Adipose tissue (tissue), 3 donors: Measurements from ENCODE around the gene ABCB6. TPM values are rescaled to one million over a fixed set of nuclear protein-coding genes. Genes with fewer than 3 reads are reported as not detected.
A peak's percentile ranks its signal among the peaks of the same experiment; 100 is the strongest.
"Not testable (repeated sequence)": the region's sequence is repeated elsewhere in the genome, so short reads cannot be mapped to it uniquely, and the experiment has no call there.

Experiments used
- H3K27ac ChIP-seq: one replicate; pipeline ENCODE4 v1.5.1; 2013; ENCODE audit warnings: low read depth, low read length
- WGBS, 3 donors: extraction: QIAGEN DNeasy Blood & Tissue Kit; methylation state at CpG; one replicate each; pipeline ENCODE4 v1.1.7; 2013; 5-methylcytosine and 5-hydroxymethylcytosine counted together
- polyA plus RNA-seq, 3 donors: library from polyadenylated mRNA; stranded (reverse); fragments of 200-250 nt; gene quantifications; one replicate each; pipeline ENCODE4 v1.2.3, GENCODE V29; 2013
- donor health status: healthy with polysubstance abuse.
- donor health status: Bipolar disorder and iron deficiency.
- donor health status: healthy.

Gene ABCB6
- polyA plus RNA-seq, 3 donors, result 15.3 to 43.3 (median 28.1) TPM

DNA sequence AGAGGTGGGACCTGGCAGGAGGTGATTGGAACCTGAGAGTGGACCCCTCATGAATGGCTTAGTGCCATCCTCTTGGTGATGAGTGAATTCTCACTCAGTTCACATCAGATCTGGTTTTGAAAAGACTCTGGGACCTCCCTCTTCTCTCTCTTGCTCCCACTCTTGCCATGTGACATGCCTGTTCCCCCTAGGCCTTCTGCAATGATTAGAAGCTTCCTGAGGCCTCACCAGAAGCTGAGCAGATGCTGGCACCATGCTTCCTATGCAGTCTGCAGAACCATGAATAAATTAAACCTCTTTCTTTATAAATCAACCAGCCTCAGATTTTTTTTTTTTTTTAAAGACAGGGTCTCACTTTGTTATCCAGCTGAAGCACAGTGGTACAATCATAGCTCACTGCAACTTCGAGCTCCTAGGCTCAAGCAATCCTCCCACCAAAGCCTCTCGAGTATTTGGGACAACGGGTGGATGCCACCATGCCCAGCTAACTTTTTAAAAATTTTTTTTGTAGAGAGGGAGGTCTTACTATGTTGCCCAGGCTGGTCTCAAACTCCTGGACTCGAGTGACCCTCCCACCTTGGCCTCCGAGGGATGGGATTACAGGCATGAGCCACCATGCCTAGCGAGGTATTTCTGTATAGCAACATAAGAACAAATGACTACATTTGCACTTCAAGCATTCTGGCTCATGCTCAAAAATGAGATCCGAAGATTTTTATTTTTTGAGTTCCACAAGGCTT lies 14.2 kb downstream of the ABCB6 start:
- 88 to 93% (median 92%) methylated on average over 7 of the region's 7 CpGs for WGBS, 3 donors
- H3K27ac ChIP-seq, result no peak overlapping the region

DNA sequence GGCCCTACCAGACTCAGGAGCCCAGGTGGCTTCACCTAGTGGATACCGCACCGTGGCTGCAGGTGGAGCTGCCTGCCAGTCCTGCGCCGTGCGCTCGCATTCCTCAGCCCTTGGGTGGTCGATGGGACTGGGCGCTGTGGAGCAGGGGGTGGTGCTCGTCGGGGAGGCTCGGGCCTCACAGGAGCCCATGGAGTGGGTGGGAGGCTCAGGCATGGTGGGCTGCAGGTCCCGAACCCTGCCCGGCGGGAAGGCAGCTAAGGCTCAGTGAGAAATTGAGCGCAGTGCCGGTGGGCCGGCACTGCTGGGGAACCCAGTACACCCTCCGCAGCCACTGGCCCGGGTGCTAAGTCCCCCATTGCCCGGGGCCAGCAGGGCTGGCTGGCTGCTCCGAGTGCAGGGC lies 17.4 kb downstream of the ABCB6 start:
- not testable (repeated sequence) for H3K27ac ChIP-seq
- 76 to 93% (median 90%) methylated on average over 12 to 21 of the region's 21 CpGs for WGBS, 3 donors

DNA sequence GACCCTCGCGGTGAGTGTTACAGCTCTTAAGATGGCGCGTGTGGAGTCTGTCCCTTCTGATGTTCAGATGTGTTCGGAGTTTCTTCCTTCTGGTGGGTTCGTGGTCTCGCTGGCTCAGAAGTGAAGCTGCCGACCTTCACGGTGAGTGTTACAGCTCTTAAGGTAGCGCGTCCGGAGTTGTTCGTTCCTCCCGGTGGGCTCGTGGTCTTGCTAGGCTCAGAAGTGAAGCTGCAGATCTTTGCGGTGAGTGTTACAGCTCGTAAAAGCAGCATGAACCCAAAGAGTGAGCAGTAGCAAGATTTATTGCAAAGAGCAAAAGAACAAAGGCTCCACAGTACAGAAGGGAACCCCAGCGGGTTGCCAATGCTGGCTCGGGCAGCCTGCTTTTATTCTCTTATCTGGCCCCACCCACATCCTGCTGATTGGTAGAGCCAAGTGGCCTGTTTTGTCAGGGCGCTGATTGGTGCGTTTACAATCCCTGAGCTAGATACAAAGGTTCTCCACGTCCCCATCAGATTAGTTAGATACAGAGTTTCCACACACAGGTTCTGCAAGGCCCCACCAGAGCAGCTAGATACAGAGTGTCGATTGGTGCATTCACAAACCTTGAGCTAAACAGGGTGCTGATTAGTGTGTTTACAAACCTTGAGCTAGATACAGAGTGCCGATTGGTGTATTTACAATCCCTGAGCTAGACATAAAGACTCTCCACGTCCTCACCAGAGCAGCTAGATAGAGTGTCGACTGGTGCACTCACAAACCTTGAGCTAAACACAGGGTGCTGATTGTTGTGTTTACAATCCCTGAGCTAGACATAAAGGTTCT lies 18.0 kb downstream of the ABCB6 start:
- not testable (repeated sequence) for H3K27ac ChIP-seq
- 70 to 82% (median 76%) methylated on average over 24 to 25 of the region's 26 CpGs for WGBS, 3 donors

DNA sequence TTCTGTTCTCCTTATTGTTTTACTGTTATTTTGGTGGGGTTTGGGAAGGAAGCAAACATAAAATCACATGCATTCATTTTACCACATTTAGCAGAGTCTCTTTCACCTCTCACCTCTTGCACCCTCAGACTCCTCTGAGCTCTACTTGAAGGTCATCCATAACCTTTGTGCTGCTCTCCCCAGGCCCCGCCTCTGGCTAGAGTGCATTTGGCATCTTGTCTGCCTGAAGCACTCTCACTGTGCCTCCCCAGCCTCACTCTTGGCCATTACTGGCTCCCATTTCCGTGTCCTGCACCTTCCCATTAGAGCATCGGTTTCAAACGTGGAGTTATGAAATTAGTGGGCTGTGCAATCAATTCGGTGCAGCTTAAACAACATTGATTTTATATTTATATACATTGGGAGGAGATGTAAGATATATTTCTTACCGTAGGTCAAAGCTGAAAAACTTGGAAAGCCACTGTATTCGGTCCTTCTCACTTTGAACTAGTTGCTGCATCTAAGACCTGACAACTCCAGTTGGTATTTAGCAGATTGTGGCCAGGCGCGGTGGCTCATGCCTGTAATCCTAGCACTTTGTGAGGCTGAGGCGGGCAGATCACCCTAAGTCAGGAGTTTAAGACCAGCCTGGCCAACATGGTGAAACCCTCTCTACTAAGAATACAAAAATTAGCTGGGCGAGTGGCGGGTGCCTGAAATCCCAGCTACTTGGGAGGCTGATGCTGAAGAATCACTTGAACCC lies 19.1 kb downstream of the ABCB6 start:
- no peak overlapping the region for H3K27ac ChIP-seq
- WGBS, 3 donors, result 78 to 84% (median 81%) methylated on average over 12 of the region's 12 CpGs

DNA sequence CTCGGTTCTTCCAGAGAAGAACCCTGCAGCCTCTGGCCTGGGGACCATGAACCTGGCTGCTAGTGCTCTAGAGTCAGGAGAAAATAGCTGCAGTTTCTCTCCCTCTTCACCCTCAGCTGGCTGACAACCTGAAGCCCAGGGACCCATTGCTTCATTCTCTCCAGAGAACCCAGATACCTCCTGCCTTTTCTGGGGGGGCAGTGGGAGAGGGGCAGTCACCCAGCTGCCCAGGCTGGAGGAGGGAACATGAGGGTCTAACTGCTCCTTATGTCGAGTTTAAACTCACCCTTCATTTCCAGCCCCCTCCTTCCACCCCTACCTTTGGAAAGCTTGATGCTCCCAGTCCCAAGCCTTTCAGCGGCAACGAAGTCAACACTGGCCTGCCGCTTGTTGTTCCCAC lies 19.8 kb downstream of the ABCB6 start:
- WGBS, 3 donors, result 74 to 81% (median 77%) methylated on average over 5 of the region's 5 CpGs

DNA sequence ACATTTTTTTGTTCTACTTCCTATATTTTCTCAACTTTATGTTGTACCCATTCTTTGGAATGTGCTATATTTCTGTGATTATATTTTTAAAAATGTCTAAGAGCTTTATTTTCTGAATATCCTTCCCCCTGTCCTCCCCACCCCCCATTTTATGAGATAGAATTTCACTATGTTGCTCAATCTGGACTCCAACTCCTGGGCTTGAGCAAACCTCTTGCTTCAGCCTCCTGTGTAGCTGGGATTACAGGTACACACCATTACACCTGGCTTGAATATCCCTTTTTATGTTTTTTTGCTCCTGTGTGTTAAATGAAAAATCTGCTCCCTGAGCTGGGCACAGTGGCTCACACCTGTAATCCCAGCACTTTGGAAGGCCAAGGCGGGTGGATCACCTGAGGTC lies 21.4 kb downstream of the ABCB6 start:
- WGBS, 3 donors, result 86 to 95% (median 94%) methylated on average over 1 of the region's 1 CpG

More for the DNA sequence above, 19.8 kb downstream of the ABCB6 start:
- no peak overlapping the region for H3K27ac ChIP-seq

DNA sequence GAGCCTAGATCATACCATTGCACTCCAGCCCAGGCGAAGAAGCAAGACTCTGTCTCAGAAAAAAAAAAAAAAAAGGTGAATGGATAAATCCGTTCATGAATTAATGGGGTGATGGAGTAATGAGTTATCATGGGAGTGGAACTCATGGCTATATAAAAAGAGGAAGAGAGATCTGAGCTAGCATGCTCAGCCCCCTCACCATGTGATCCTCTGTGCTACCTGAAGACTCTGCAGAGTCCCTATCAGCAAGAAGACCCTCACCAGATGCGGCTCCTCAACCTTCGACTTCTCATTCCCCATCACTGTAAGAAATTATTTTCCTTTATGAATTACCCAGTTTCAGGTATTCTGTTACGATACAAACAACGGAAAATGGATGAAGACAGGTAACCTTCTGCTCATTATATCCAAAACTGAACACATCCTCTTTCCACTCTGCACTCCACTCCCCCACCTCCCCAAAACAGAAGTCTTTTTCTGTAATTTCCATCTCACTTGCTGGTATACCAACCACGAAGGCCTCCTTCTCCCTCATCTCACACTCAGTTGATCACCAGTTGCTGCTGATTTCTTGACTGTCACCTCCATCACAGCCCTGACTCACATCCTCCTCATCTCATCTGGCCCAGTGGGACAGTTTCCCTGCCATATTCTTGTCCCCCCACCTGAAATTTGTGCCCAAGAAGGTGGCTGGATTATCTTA lies 31.9 kb downstream of the ABCB6 start:
- 86 to 93% (median 90%) methylated on average over 7 of the region's 7 CpGs for WGBS, 3 donors

More for the DNA sequence above, 21.4 kb downstream of the ABCB6 start:
- H3K27ac ChIP-seq, result no peak overlapping the region

DNA sequence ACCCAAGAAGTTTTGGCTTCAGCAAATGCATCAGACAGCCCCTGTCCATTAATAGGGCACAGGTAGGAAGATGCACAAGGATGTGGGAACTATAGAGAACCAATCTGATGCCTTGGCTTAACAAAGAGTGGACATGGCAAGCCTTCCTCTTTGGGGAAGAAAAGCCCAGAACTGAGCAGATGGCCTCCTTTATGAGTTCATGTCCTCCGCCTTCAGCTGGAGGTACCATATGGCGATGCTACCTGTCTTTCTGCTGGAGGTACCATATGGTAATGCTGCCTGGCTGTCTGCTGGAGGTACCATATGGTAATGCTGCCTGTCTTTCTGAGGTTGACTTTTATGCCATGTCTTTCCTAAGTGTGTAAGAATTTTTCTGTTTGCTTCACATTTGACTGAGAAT lies 34.6 kb downstream of the ABCB6 start:
- 96 to 100% (median 100%) methylated on average over 2 of the region's 2 CpGs for WGBS, 3 donors
- H3K27ac ChIP-seq, result no peak overlapping the region

More for the DNA sequence above, 31.9 kb downstream of the ABCB6 start:
- no peak overlapping the region for H3K27ac ChIP-seq

DNA sequence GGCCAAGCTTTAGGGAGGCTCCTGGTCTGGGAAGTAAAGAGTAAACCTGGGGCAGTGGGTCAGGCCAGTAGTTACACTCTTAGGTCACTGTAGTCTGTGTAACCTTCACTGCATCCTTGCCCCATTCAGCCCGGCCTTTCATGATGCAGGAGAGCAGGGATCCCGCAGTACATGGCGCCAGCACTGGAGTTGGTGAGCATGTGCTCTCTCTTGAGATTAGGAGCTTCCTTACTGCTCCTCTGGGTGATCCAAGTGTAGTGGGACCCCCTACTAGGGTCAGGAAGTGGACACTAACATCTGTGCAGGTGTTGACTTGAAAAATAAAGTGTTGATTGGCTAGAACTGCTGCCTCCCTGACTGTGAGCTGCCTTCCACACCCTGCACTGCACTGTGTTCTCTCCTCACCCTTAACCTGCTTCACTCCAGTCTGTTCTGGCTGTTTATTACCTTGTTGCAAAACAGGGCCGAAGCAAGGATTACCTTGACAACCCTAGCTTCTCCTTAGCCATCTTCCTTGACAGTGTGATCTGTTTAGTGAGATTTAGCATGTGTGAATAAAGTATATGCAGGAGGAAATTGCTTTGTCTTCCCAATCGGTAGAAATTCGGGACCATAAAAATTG lies 35.5 kb downstream of the ABCB6 start:
- 87 to 93% (median 90%) methylated on average over 6 of the region's 6 CpGs for WGBS, 3 donors
- no peak overlapping the region for H3K27ac ChIP-seq

DNA sequence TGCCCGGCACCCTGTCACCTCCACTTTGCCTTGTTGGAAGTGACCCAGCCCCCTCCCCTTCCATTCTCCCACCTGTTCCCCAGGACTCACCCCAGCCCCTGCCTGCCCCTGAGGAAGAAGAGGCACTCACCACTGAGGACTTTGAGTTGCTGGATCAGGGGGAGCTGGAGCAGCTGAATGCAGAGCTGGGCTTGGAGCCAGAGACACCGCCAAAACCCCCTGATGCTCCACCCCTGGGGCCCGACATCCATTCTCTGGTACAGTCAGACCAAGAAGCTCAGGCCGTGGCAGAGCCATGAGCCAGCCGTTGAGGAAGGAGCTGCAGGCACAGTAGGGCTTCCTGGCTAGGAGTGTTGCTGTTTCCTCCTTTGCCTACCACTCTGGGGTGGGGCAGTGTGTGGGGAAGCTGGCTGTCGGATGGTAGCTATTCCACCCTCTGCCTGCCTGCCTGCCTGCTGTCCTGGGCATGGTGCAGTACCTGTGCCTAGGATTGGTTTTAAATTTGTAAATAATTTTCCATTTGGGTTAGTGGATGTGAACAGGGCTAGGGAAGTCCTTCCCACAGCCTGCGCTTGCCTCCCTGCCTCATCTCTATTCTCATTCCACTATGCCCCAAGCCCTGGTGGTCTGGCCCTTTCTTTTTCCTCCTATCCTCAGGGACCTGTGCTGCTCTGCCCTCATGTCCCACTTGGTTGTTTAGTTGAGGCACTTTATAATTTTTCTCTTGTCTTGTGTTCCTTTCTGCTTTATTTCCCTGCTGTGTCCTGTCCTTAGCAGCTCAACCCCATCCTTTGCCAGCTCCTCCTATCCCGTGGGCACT lies 36.2 kb downstream of the ABCB6 start:
- 51 to 83% (median 61%) methylated on average over 8 of the region's 8 CpGs for WGBS, 3 donors
- no peak overlapping the region for H3K27ac ChIP-seq

DNA sequence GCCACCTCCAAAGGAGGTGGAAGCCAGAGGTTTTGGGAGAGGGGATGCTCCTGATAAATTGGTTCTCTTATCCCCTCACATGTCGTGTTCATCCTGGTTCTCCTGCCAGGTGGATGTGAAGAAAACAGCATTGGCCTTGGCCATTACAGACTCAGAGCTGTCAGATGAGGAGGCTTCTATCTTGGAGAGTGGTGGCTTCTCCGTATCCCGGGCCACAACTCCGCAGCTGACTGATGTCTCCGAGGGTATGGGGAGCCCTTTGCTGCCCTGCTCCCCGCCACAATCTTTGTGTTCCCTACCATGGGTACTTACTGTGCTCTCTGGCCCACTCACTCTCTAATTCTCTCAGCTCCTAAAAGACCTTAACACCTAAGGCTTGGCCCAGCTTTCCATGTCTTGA lies 37.2 kb downstream of the ABCB6 start:
- H3K27ac ChIP-seq, result no peak overlapping the region
- 88 to 100% (median 94%) methylated on average over 6 of the region's 6 CpGs for WGBS, 3 donors

DNA sequence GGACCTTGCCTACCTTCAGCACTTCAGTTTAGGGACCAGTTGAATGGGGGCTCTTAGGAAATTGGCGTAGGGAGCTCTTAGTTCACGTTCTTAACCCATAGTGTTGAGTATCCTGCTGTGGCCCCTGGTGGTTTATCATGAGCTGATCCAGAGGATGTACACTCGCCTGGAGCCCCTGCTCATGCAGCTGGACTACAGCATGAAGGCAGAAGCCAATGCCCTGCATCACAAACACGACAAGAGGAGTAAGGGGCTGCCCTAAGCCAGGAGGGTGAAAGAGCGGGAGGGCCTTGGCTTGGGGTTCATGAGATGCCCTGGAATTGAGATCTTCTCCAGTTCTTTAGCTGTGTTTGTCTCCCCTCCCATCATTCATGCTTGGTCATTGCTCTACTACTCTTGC lies 37.8 kb downstream of the ABCB6 start:
- 91 to 93% (median 93%) methylated on average over 5 of the region's 5 CpGs for WGBS, 3 donors
- no peak overlapping the region for H3K27ac ChIP-seq

DNA sequence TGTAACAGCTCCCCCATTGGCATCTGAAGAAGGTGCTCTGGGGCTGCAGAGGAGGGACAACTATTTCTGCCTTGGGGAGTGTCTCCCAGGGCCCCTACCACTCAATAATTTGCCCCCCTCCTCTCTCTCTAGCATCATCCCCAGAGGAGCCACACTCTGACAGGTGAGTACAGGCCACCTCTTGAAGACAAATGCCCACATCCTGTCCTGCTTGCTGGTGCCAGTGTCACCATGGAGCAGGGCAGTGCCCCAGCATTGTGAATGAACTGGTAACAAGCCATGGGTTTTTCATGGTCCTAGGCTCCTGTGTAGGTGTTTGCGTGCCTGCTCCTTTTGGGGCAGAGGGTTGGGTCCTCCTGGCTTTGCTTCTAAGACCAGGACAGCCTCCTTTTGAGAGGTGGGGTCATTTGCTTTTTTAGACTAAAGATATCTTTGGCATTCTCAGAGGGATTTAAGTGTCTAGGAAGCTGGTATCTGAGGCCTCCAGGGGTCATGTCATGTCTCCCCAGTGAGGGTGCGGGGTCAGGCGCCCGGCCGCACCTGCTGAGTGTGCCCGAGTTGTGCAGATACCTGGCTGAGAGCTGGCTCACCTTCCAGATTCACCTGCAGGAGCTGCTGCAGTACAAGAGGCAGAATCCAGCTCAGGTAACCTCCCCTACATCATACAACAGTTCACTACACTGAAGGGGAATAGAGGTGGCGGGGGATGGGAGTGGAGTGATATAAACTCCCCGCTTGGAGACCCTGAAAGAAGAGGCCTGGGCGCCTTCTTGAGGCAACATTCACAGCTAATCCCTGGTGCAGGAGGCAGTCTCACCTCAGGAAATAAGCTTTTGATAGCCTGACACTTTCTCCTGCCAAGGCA lies 38.9 kb downstream of the ABCB6 start:
- 95 to 98% (median 98%) methylated on average over 9 of the region's 9 CpGs for WGBS, 3 donors
- no peak overlapping the region for H3K27ac ChIP-seq

DNA sequence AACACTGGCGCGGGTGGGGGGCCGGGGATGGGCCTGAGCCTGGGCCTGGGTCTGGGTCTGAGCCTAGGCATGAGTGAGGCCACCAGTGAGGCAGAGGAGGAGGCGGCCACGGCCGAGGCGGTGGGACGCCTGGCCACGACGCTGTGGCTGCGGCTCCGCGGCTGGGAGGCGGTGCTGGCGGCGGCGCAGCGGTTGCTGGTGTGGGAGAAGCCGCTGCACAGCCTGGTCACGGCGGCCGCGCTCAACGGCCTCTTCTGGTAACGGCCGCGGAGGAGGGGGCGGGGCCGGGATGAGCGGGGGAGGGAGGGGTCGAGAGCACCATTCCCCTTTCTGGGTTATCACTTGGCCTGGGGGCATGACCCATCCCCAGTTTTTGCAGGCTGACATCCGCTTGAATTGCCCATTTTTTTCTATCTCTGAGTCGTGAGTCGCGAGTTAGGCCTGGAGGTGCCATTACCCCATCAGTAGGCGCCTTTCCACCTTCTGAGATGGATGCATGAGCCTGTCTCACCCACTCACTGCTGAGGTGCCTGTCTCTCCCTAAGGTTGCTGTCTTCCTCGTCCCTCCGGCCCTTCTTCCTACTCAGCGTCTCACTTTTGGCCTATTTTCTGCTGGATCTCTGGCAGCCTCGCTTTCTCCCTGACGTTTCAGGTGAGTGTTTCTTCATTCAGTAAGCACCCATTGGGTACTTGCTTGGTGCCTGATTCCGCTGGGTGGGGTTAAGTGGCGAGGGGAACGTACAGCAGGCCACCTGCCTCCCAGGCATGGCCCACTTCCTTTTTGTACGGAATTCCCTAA lies 40.2 kb downstream of the ABCB6 start:
- 3 to 4% (median 3%) methylated on average over 32 to 45 of the region's 45 CpGs for WGBS, 3 donors

DNA sequence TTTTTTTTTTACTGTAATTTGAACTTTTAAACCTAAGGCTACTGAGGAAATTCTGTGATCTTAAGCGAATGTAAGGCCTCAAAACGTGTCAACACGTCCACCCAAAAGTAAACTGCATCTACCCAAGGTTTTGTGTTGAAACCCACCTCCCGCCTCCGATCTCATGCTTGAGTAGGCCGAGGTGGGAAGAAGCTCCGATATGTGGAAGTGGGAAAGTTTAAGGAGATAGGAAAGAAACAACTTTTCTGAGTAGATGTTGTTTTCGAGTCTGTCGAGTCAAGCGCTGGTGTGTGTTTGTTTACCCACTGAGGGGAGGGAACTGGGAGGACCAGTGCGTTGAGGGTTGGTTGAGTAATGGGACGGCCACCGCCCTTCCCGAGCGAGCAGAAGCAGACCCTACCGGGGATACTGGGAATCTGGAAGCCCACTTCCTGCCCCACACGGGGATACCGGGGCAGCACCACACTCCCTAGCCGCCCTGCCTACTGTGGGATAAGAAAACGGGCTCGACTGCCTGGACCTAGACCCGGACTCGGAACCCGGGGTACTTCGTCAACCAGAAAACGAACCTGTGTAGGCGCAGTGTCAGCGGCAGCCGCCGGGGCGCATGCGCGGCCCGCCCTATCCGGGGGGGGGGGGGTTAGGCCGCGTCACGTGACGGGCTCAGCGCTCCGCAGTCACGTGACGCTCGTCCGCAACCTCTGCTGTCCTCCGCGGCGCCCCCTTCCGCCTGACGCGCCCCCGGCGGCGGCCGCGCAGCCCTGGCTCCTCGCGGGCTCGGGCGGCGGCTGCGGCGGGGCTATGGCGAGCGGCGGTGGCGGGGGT lies 41.0 kb downstream of the ABCB6 start, which contains the start of gene RETREG2:
RETREG2 (plus strand) TSS at position 724 of the 825 bp plus-strand sequence; CDS start at position 802, 78 bp downstream.
- peak within 1 kb of the TSS; percentile 94 for H3K27ac ChIP-seq
- WGBS, 3 donors, result 0 to 1% (median 0%) methylated on average over 30 to 67 of the region's 67 CpGs

More for the DNA sequence above, 40.2 kb downstream of the ABCB6 start:
- peak overlapping the region; percentile 84 for H3K27ac ChIP-seq
